Endometrium (tissue), 2 donors: ENCODE results near the gene MAPT.
"Not testable (repeated sequence)": the region's sequence is repeated elsewhere in the genome, so short reads cannot be mapped to it uniquely, and the experiment has no call there.

Source experiments
- FAIRE-seq: peaks from 2 replicates; lab custom pipeline; 2012; peaks lifted over from hg19 to GRCh38; lab: Jason Lieb, UNC
- donor health status: control.
- donor health status: control.

The MAPT gene

GRCh38 chr17:45954914-45955313 is 60.6 kb downstream of the MAPT start:
- no peak for FAIRE-seq

- no peak for FAIRE-seq
These were observed 61.0 kb downstream of the MAPT start for GRCh38 chr17:45955326-45955725.

DNA sequence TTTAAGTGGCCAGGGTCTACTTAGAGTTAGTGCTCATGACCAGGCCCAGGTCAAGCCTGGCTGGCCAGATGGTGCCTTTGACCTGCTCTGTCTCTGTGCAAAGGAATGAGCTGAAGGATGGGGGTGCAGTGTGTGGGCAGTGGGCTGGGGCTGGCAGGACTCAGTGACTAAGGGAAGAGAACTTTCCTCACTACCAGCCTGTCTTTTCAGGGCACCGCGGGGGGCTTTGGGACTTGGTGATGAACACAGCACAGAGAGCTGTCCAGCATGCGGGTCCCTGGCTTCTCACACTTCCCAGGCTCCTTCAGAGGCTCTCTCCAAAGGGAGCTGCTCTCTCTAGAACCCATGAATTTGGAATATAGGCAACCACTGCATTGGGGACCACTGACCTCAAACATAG is 61.7 kb downstream of the MAPT start:
- no peak for FAIRE-seq

DNA sequence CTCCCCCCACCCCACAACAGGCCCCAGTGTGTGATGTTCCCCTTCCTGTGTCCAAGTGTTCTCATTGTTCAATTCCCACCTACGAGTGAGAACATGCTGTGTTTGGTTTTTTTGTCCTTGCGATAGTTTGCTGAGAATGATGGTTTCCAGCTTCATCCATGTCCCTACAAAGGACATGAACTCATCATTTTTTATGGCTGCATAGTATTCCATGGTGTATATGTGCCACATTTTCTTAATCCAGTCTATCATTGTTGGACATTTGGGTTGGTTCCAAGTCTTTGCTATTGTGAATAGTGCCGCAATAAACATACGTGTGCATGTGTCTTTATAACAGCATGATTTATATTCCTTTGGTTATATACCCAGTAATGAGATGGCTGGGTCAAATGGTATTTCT is 62.4 kb downstream of the MAPT start:
- FAIRE-seq = not testable (repeated sequence)

- FAIRE-seq = no peak
These were observed 64.0 kb downstream of the MAPT start for GRCh38 chr17:45958307-45958706.

DNA sequence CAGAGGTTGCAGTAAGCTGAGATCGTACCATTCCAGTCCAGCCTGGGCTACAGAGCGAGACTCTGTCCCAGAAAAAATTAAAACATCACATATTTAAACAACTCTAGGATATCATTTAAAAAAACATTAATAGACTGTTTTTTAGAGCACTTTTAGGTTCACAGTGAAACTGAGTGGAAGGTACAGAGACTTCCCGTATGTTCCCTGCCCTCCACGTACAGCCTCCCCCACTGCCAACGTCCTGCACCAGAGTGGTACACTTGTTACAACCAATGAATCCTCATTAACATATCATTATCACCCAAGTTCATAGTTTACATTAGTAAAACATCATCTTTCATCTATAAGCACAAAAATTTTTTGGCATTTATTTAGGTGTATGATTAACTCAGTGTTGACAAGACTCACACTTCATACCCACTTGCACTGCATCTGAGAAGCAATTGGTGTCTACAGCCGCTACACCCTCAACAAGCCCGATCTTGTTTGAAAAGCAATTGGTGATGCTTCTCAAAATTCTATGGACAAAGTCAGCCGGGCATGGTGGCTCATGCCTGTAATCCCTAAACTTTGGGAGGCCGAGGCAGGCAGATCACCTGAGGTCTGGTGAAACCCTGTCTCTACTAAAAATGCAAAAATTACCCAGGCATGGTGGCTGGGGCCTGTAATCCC is 64.8 kb downstream of the MAPT start:
- no peak for FAIRE-seq

GRCh38 chr17:45960311-45960710 is 66.0 kb downstream of the MAPT start:
- no peak for FAIRE-seq

GRCh38 chr17:45961206-45961605 is 66.9 kb downstream of the MAPT start:
- no peak for FAIRE-seq

GRCh38 chr17:45962221-45962972 is 68.0 kb downstream of the MAPT start:
- no peak for FAIRE-seq

- FAIRE-seq = no peak
These were observed 68.9 kb downstream of the MAPT start for GRCh38 chr17:45963283-45963682.

DNA sequence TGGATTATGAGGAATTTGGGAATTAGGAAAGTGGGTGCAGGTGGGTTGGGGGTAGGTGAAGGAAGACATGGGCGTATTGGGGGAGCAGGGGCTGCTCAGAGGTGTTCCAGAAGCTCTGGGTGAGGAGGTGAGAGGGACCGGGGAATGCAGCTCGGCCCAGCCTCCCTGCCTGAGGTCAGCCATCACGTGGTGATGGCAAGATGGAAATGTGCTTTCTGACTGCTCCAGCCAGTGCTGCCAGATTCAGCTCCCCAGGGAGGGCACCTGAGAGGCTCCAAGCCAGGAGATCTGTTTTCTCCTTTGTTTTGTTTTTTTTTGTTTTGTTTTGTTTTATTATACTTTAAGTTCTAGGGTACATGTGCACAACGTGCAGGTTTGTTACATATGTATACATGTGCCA is 69.5 kb downstream of the MAPT start:
- no peak for FAIRE-seq

- FAIRE-seq = no peak
These were observed 70.3 kb downstream of the MAPT start for GRCh38 chr17:45964634-45965033.

DNA sequence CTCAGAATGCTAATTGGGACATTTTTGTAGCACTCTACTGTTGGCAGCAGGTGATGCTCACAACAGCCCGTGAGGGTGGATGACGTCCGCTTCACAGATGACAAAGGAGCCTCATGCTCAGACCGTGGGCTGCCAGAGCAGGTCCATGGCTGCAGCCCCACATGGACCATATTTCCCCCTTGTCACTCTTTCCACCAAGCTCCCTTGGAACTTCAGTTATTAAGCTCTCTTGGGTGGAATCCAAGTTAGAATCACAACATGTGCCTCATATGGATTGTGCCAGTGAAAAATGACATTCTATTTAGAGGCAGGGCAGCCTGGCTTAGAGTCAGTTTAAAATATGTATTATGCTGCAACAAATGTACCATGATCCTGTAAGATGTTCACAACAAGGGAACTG is 71.5 kb downstream of the MAPT start:
- FAIRE-seq = no peak

DNA sequence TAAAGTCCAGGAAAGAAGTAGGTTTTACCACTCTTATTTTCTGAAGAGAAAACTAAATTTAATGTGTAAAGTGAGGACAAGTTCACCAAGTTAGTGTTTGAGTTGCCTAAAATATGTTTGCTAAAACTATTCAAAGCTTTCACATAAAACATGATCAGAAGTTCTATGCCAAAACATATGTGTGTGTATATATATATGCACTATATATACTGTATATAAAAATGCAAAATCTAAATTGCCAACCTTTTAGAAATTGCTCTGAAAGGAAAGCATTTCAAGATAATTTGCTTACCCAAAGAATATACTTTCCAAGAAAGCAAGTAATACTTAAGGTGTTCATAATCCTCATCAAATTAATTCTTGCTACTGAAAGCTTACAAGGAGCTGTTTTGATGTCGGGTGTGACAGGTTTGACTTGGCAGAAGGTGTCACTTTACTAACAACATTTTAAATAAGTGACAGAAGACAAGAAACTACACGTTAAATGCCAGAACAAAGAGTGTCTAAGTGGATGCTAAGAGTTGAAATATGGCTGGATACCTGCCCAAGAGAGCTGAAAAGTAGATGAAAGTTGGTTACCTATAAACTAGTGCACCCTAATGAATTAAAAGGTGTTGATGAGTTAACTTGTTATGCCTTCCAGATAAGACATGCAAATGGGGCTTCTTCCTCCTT is 72.4 kb downstream of the MAPT start:
- FAIRE-seq = no peak

- FAIRE-seq = no peak
These were observed 73.0 kb downstream of the MAPT start for GRCh38 chr17:45967378-45967777.

GRCh38 chr17:45968732-45969131 is 74.4 kb downstream of the MAPT start:
- no peak for FAIRE-seq

DNA sequence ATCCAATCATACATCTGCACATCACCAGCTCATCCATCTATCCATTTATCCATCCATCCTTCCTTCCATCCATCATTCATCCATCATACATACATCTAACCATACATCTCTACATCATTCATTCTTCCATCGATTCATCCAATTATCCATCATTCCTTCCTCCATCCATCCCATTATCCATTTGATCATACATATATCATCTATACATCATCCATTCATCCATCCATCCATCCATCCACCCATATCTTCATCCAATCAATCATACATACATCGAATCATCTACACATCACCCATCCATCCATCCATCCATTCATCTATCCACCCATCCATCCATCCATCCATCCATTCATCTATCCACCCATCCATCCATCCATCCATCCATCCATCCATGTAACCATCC is 75.4 kb downstream of the MAPT start:
- no peak for FAIRE-seq

- no peak for FAIRE-seq
These were observed 76.3 kb downstream of the MAPT start for GRCh38 chr17:45970659-45971058.

DNA sequence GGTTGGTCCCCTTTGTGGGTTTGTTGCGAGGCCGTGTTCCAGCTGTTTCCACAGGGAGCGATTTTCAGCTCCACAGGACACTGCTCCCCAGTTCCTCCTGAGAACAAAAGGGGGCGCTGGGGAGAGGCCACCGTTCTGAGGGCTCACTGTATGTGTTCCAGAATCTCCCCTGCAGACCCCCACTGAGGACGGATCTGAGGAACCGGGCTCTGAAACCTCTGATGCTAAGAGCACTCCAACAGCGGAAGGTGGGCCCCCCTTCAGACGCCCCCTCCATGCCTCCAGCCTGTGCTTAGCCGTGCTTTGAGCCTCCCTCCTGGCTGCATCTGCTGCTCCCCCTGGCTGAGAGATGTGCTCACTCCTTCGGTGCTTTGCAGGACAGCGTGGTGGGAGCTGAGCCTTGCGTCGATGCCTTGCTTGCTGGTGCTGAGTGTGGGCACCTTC is 77.4 kb downstream of the MAPT start:
- no peak for FAIRE-seq

- no peak for FAIRE-seq
These were observed 78.2 kb downstream of the MAPT start for GRCh38 chr17:45972531-45972930.

DNA sequence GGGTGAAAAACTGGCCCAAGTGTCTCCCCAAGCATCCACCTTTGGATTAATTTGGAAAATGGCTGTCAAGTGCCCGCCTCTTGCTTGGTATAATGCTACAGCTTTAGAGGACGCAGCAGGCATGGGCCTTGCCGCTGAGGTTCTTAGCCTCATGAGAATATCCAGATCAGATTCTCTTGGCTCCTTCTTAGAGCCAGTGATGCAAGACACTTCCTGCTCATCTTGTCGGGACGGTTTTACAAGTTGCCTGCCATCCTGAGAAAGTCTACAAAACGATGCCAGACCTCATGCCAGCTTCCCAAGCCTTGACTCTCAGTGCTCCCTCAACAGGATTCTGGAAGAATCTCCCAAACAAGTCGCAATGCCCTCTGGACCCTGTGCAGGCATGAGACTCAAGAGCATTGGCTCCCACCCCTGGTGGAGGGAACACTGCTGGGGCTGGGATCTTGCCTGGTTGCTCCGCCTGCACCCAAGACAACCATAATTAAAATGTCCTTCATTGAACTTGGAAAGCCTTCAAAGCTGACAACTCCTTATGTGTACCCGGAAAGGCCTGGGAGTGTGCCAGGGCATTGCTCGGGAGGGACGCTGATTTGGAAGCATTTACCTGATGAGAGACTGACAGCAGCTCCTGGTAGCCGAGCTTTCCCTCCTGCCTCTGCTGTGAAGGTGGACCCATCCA is 78.9 kb downstream of the MAPT start:
- no peak for FAIRE-seq

DNA sequence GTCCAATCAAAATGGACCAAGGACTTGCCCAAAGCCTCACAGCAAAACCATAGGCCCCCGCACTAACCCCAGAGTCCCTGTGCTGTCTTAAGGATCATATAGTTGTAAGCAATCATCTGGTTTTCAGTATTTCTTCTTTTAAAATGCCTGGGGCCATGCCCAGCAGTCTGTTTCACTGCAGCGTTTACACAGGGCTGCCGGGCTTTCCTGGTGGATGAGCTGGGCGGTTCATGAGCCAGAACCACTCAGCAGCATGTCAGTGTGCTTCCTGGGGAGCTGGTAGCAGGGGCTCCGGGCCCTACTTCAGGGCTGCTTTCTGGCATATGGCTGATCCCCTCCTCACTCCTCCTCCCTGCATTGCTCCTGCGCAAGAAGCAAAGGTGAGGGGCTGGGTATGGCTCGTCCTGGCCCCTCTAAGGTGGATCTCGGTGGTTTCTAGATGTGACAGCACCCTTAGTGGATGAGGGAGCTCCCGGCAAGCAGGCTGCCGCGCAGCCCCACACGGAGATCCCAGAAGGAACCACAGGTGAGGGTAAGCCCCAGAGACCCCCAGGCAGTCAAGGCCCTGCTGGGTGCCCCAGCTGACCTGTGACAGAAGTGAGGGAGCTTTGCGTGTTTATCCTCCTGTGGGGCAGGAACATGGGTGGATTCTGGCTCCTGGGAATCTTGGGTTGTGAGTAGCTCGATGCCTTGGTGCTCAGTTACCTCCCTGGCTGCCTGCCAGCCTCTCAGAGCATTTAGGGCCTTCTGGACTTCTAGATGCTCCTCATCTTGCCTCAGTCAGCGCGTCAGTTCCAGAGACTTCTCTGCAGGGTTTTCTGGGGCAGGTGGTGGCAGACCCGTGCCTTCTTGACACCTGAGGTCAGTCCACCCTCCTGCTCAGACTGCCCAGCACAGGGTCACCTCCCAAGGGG is 79.8 kb downstream of the MAPT start:
- FAIRE-seq = no peak
